ACC112 (cell line): Measurements from ENCODE around the gene SLC26A11.

Experiments used
- H2AFZ ChIP-seq: fragments of 200-600 bp; sonication (generic); one replicate; pipeline ENCODE4 v1.6.0; 2017; ENCODE audit warnings: antibody characterized with exemption, low read length; ENCODE audit not compliant: unreplicated experiment
- H3K27ac ChIP-seq: fragments of 200-600 bp; sonication (generic); 2 replicates; pipeline ENCODE4 v1.5.1; 2014; ENCODE audit warnings: low read depth, mild to moderate bottlenecking, antibody characterized with exemption, low read length, moderate library complexity
- H3K27me3 ChIP-seq: fragments of 200-600 bp; sonication (generic); 2 replicates; pipeline ENCODE4 v1.6.1; 2014; ENCODE audit warnings: mild to moderate bottlenecking, antibody characterized with exemption, low read length, moderate library complexity, mixed read lengths; ENCODE audit not compliant: insufficient read depth
- H3K36me3 ChIP-seq: fragments of 200-600 bp; sonication (generic); 2 replicates; pipeline ENCODE4 v1.6.1; 2016; ENCODE audit warnings: mild to moderate bottlenecking, antibody characterized with exemption, low read length, moderate library complexity, mixed read lengths; ENCODE audit not compliant: insufficient read depth
- H3K4me1 ChIP-seq: fragments of 200-600 bp; sonication (generic); one replicate; pipeline ENCODE4 v1.6.1; 2016; ENCODE audit warnings: low read length, mixed read lengths; ENCODE audit not compliant: insufficient read depth, unreplicated experiment, control insufficient read depth
- H3K4me3 ChIP-seq: fragments of 200-600 bp; sonication (generic); 2 replicates; pipeline ENCODE4 v1.5.1; 2014; ENCODE audit warnings: mild to moderate bottlenecking, low read depth, low read length
- H3K79me2 ChIP-seq: fragments of 200-600 bp; sonication (generic); one replicate; pipeline ENCODE4 v1.6.0; 2016; ENCODE audit warnings: low read length; ENCODE audit not compliant: control insufficient read depth, unreplicated experiment, insufficient read depth

SLC26A11 gene

DNA sequence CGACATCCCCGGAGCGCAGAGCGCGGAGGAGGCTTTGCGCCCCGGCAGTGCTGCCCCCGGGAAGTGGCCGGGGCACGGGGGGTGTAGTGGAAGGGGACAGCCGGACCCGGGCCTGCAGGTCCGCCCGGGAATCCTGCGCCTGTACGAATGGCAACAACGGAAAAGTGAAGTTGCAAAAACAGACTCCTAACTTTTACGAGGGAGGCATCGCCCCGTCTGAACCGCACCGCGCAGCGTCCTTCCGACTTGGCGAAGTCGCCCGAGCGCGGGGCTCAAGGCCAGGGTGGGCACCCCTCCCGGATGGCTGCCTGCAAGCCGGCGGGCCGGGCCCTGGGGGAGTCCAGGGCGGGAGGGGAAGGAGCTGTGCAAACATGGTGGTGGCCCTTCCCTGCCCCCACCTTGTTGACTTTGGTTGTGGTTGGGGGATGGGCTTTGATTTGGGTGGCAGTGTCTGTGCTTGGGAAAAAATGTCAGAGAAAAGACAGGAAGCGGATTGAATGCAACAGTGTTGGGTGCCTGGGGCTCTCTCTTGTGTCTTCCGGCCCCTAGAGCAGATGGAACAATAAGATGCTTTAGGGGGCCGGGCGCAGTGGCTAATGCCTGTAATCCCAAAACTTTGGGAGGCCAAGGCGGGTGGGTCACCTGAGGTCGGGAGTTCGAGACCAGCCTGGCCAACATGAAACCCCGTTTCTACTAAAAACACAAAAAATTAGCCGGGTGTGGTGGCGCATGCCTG, 41.1 kb downstream of the SLC26A11 start:
- Histone ChIP-seq H3K79me2 (peaks cover 53% of the 10 kb centered on the region), H3K27me3 (no peaks in the 10 kb centered on the region), H3K4me3 (peak overlapping the region; percentile 100), H2AFZ (peak overlapping the region; percentile 75), H3K4me1 (peaks cover 35% of the 10 kb centered on the region), H3K36me3 (peaks cover 14% of the 10 kb centered on the region), H3K27ac (peak overlapping the region; percentile 98)

DNA sequence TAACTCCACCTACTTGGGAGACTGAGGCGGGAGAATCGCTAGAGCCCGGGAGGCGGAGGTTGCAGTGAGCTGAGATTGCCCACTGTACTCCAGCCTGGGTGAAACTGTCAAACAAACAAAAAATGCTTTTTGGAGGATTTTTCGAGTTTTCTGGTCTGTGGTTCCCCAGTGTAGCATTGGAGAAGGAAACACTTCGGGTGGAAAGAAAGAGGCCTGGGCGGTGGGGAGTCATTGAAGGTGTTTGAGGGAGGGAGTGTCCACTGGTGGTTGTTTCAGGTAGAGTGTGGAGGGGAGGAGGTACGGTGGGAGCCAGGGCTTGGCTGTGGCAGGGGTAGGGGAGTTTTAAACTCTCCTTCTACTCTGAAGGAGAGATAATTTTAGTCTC, 41.7 kb downstream of the SLC26A11 start:
- H3K36me3 ChIP-seq: peaks cover 14% of the 10 kb centered on the region
- no peaks in the 10 kb centered on the region for H3K27me3 ChIP-seq
- H3K4me3 ChIP-seq: peak overlapping the region; percentile 100
- H2AFZ ChIP-seq: no peak overlapping the region
- peak overlapping the region; percentile 98 for H3K27ac ChIP-seq
- peaks cover 58% of the 10 kb centered on the region for H3K79me2 ChIP-seq
- peaks cover 35% of the 10 kb centered on the region for H3K4me1 ChIP-seq

DNA sequence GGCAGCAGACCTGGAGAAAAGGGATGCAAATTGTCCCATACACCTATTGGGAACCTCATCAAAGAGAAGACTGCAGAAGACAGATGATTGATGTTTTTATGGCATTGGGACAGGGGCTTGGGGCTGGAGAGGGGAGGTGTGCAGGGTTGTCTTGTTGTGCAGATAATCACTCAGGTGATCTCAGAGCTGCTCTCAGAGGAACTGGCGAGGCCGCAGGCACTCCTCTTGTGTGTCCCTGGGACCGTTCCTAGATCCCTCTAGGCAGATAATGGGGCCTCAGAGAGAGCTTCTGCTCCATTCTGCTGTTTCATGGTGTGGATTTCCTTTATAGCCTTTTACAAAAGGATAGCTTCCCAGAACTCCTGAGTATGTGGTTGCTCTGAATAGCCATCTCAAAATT, 42.1 kb downstream of the SLC26A11 start:
- Histone ChIP-seq H3K79me2 (peaks cover 60% of the 10 kb centered on the region), H2AFZ (no peak overlapping the region), H3K36me3 (peaks cover 14% of the 10 kb centered on the region), H3K27ac (peak overlapping the region; percentile 98), H3K4me1 (peaks cover 35% of the 10 kb centered on the region), H3K4me3 (peak overlapping the region; percentile 100), H3K27me3 (no peaks in the 10 kb centered on the region)

DNA sequence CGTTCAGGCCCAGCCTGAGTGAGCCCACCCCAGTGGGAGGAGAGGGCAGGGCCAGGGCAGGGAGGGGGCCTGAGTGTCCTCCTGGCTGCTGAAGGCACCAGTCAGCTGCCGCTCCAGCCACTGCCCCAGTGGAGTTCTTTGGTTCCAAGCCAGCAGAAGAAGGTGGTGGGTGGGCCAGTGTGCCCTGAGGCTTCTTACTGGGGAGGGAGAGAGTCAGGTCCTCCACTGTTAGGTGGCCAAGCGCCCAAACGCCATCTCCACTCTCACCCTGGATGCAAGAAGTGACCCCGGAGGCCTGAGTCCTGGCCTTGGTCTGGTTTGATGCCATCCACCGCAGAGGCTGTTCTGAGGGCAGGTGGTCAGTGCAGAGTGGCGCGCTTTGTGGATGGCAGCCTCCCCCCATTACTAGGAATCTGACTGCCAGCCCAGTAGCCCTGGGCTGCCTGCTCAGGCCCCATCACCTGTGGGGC, 42.6 kb downstream of the SLC26A11 start:
- Histone ChIP-seq H3K36me3 (peaks cover 19% of the 10 kb centered on the region), H2AFZ (no peak overlapping the region), H3K79me2 (peaks cover 65% of the 10 kb centered on the region), H3K4me3 (peak overlapping the region; percentile 100), H3K4me1 (peaks cover 35% of the 10 kb centered on the region), H3K27me3 (no peaks in the 10 kb centered on the region), H3K27ac (peak overlapping the region; percentile 98)

DNA sequence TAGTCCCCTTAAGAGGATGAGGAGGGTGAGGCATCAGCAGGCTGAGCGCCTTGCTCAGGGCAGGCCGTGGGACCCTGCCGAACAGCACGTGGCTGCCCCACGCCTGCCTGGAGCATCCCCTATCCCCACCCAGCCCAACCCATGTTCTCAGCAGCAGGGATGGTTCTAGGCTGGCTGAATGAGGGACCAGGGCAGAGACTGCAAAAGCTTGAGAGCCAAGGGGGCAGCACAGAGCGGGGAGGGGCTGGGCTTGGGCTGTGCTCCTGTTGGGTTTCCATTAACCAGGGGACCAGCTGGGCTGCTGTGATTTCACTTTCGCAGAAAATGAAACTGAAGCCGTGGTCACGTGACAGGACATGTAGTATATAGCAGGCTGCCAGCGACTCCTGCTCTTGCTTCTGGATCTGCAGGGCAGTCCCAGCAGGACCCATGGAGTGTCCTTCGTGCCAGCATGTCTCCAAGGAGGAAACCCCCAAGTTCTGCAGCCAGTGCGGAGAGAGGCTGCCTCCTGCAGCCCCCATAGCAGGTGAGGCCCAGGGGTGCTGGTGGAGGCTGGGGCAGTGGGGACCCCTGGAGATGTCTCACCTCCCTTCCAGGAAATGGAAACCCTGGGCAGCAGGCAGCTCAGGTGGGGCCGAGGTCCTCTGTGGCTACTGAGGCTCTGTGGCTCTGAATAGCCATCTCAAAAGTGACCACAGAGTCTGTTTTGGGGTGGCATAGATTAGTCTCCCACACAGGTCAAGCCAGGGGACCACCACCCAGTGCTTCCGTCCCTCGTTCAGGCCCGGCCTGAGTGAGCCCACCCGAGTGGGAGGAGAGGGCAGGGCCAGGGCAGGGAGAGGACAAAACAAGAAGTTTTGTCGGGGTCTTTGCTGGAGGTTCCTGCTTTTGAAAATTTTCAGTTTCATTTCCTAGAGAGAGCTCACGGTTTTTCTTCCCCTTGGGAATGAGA, 43.3 kb downstream of the SLC26A11 start:
- Histone ChIP-seq H3K4me1 (peaks cover 35% of the 10 kb centered on the region), H3K4me3 (peak overlapping the region; percentile 100), H3K79me2 (peaks cover 73% of the 10 kb centered on the region), H3K36me3 (peaks cover 24% of the 10 kb centered on the region), H2AFZ (no peak overlapping the region), H3K27me3 (no peaks in the 10 kb centered on the region), H3K27ac (peak overlapping the region; percentile 98)

DNA sequence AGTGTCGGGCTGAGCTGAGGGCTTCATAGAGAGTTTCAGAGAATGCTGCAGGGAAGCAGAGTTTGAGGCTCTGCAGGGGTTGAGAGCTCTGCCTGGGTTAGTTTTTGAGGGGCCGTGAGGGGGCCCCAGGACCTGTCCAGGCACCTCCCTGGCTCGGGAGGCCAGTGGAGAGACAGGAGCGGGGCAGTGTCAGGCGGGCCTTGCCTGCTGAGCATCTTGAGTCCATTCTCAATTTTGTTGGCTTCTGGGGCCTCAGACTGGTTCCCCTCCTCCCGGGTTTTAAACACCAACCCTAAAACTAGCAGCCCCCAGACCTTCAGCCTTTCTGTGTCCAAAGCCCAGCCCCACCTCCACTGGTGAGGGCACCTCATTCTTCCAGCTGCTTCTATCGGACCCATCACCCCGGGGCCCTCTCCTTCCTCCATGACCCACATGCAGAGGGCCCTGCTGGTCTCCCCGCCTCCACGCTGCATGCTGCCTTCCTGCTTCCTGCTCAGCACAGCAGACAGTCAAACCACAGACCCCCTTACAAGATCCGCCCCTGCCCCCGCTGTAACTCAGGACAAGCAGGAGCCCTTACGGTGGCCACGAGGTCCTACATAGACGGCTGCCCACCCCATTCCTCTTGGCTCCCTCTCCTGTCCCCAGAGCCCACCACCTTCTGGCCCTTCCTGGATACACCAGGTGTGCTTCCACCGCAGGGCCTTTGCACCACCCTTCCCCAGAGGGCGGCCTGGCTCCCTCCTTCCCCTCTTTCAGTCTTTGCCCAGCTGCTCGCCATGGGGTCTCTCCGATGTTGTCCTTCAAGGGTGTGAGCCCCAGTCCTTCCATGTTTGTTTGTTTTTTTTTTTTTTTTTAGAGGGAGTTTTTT, 44.2 kb downstream of the SLC26A11 start:
- Histone ChIP-seq H3K4me3 (peak overlapping the region; percentile 100), H3K79me2 (peaks cover 82% of the 10 kb centered on the region), H2AFZ (no peak overlapping the region), H3K27me3 (no peaks in the 10 kb centered on the region), H3K36me3 (peaks cover 31% of the 10 kb centered on the region), H3K4me1 (peaks cover 35% of the 10 kb centered on the region), H3K27ac (peak overlapping the region; percentile 53)

DNA sequence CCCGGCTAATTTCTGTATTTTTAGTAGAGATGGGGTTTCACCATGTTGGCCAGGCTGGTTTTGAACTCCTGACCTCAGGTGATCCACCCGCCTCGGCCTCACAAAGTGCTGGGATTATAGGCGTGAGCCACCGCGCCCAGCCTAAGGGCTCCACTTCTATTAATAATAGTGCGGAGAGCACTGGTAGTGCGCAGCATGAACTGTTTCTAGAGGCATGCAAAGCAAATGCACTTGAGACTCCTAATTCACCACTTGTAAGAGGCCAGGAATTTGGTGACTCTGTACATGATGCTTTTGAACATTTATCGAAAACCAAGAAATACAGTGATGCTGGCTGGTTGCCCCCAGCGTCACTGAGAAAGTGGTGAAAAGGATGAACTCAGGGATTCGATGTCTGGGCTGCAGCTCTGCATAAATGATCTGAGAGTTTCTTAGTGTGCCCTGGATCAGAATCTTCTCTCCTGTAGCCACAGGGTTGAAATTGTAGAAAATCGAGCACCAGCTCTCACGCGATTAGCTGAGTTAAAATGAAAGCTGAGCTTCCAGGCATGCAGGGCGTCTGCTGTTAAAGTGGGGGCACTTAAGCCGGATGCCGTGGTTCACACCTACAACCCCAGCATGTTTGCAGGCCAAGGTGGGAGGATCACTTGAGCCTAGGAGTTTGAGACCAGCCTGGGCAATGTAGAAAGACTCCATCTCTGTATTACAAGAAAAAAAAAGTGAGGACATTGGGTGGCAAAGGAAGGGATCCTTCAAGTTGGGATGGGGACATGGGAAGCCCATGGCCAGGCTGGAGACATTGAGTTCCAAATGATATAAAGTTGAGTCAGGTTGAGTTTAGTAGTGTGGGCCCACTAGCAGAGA, 45.2 kb downstream of the SLC26A11 start:
- Histone ChIP-seq H3K36me3 (peaks cover 41% of the 10 kb centered on the region), H3K27ac (no peak overlapping the region), H3K4me3 (peak overlapping the region; percentile 100), H3K27me3 (no peaks in the 10 kb centered on the region), H3K4me1 (peaks cover 31% of the 10 kb centered on the region), H2AFZ (no peak overlapping the region), H3K79me2 (peaks cover 92% of the 10 kb centered on the region)

DNA sequence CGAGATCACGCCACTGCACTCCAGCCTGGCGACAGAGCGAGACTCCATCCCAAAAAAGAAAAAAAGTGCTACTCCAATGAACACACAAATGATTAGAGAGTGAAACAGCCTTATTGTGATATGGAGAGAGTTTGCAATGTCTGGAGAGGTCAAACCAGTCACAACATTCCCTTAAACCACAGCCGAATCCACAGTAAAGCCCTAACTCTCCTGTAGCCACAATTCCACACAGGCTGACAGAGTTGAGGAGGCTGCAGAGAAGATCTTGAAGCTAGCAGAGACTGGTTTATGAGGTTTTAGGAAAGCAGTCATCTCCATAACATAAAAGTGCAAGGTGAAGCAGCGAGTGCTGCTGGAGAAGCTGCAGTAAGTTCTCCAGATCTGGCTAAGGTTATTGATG, 47.2 kb downstream of the SLC26A11 start:
- H2AFZ ChIP-seq: no peak overlapping the region
- no peak overlapping the region for H3K4me3 ChIP-seq
- peaks cover 28% of the 10 kb centered on the region for H3K4me1 ChIP-seq
- H3K79me2 ChIP-seq: peaks cover 90% of the 10 kb centered on the region
- no peaks in the 10 kb centered on the region for H3K27me3 ChIP-seq
- no peak overlapping the region for H3K27ac ChIP-seq
- peaks cover 44% of the 10 kb centered on the region for H3K36me3 ChIP-seq

DNA sequence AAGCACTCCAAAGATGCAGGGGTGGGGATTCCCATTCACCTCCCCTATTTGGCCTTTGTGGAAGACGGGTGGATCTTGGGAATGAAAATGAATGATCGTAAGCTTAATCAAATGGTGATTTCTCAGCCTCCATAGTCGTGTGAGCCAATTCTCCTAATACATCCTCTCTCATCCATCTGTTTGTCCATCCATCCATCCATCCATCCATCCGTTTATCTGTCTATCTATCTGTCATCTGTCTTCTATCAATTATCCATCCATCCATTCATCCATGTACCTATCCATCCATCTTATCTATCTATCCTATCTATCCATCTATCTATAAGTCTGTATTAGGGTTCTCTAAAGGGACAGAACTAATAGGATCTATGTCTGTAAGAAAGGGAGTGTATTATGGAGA, 48.2 kb downstream of the SLC26A11 start:
- Histone ChIP-seq H2AFZ (no peak overlapping the region), H3K27ac (no peak overlapping the region), H3K79me2 (peaks cover 90% of the 10 kb centered on the region), H3K36me3 (peaks cover 47% of the 10 kb centered on the region), H3K4me1 (peaks cover 20% of the 10 kb centered on the region), H3K4me3 (no peak overlapping the region), H3K27me3 (no peaks in the 10 kb centered on the region)
